ENCODE measurements around the gene HLA-DRB1.
"Not testable (repeated sequence)": the region's sequence is repeated elsewhere in the genome, so short reads cannot be mapped to it uniquely, and the experiment has no call there.

HLA-DRB1 gene

DNA sequence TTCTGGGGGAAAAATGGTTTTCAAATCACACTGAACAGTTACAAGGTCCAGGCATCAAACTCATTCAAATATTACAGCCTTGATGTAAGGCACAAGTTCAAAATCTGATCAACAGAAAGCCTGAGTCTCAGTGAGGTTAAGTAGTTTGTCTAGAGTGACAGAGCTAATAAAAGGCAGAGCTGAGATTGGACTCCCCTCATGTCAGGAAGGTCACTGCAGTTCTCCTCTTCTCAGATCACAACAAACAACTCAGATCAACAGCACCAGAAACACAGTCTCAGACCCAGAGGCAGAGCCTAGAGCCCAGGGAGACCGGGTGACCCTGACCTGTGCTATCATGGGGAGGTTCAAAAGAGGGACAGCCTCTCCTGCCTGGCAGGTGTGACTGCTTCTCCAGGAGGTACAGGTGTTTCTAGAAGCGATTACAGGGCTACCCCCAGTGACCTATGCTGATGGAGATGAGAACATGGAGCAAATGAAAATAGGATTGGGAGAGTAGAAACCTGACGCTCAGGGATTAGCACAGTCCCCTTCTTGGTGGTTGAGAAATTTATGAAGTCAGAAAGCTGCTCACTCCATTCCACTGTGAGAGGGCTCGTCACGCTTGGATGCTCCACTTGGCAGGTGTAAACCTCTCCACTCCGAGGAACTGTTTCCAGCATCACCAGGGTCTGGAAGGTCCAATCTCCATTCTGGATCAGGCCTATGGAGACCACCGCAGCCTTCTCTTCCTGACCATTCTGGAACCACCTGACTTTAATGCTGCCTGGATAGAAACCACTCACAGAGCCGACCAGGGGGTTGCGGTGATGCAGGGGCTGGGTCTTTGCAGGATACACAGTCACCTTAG is 35.3 kb downstream of the HLA-DRB1 start:
- no peak for DNase-seq

GRCh38 chr6:32553037-32553742 is 36.5 kb downstream of the HLA-DRB1 start:
- DNase-seq: no peak

DNA sequence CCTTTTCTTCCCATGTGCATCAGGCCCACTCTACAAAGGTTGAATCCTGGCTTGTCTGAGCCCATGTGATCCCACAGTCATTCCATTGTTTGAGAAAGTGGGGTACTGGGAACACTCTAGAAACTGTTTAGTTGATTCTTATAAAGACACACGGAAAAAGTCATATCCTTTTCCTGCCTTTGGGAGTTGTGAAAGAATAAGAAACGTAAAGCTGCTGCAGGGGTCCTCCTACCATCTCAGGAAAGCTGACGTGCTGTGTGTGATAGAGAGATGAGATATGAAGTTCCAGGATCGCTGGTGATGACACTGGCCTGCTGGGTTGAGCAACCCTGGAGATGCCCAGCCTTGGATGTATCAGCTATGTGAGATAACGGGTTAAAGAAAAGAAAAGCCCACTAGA is 38.2 kb downstream of the HLA-DRB1 start:
- no peak for DNase-seq

DNA sequence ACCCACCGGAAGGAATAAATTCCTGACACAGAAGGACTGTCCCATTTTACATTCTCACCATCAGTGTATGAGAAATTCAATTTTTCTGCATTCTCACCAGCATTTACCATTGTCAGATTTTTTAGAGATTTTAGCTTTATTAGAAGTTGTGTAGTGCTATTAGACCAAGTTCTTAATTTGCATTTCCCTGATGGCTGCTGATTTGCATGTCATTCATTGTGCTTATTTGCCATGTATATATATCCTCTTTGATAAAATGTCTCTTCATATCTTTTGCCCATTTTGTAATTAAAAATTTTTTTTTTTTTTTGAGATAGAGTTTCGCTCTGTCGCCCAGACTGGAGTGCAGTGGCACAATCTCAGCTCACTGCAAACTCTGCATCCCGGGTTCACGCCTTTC is 49.8 kb downstream of the HLA-DRB1 start:
- DNase-seq: no peak

- not testable (repeated sequence) for DNase-seq
Observed at GRCh38 chr6:32530431-32530793, 59.2 kb downstream of the HLA-DRB1 start.

DNA sequence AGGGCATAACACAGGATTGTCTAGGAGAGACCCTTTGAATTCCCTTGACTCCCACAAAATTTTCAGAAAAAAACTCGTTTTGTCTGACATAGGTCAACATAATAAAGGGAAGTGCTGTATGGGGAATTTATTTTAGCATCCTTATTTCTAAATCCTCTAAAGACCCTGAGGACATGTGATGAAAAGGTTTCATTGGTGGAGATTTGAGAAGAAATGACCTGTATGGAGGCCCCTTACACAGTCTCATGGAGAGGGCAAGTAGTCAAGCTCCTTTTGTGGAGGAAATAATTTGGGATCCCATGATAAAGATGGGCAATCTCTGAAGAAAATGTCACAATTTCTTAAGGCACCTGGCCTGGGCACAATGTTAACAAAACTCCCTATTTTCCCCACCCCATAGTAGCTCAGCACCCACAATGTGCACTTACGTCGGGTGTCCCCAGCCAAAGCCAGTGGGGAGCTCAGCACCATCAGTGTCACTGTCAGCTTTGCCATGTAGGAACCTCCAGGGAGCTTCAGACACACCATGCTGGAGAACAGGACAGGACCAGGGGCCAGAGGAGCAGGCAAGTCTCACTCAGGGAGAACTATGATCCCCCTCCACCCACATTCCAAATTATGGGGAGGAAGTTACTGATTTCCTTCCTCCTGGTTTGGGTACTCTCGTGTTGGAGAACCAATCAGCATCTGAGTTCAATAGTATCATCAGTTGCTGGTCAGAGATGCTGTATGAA is 59.8 kb downstream of the HLA-DRB1 start, which contains the start of gene HLA-DRB5:
Gene HLA-DRB5 (minus strand): TSS at position 591 of the 734 bp plus-strand sequence. CDS start 63 bp downstream, at position 528.
- no peak for DNase-seq

All from stimulated activated CD4-positive, alpha-beta T cell treated with anti-CD3 and anti-CD28 coated beads, Interleukin-15, amount 100 ng/mL, for 24 hours (primary cell).